HG03045 (cell line): ENCODE measurements around the gene DAB1.

Experiments used
- ATAC-seq: cut with Tn5 transposase; IDR thresholded peaks from one replicate; pipeline ENCODE4 v1.9.1; 2021; ENCODE audit warnings: mild to moderate bottlenecking, moderate library complexity; ENCODE audit not compliant: unreplicated experiment

The DAB1 gene

DNA sequence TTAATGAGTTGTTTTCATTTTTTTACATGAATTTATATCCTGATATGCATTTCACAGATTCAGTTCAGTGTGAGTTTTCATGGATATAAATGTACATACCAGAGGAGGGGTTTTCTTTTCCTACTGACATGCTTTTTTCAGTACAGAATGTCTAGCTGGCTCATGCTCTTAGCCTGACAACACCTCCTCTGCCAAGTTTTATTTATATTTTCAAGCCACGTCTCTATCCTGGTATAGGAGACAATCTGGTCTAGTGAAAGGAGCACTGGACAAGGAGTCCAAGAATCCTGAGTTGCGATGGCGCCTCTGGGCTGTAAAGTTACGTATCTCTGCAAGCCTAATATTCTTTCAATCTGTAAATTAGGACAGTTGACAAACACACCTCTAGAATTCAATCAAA lies 4.9 kb downstream of the DAB1 start:
- no peak for ATAC-seq

DNA sequence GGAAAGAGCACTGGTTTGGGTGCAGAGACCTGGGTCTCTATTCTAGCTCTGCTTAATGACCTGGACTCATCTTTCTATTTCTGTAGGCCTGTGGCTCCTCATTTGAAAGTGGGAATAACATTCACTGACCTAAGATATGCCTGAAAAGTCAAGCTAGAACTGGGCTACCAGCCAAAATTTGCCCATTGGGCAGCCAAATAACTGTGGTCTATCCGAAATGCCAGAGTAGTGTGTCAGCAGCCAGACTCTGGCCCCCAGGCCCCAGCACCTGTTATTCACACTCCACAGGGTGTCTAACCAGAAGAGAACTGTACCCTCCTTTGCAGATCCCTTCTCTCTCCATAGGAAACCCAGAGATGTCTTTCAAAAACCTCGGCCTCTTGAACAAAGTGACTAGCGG lies 12.6 kb downstream of the DAB1 start:
- ATAC-seq, result no peak

DNA sequence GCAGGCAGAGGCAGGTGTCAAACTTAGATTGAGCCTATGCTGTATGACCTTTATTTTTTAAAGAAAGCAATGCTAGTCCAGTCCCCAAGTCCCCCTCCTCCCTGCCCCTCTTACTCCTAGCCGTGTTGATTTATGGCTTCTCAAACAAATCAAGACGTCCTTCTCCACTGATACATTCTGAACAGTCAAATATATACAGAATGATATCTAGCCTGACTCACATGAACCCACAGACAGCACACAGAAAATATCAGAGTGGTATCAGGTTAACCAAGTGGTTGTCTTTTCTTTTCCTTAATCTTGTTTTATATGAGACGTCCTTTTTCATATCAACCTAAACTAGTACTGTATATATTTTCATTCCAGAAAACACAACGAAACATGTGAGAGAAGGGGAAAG lies 13.4 kb downstream of the DAB1 start:
- ATAC-seq, result no peak

GRCh38 chr1:57407928-57408327 lies 15.9 kb downstream of the DAB1 start:
- ATAC-seq, result no peak

DNA sequence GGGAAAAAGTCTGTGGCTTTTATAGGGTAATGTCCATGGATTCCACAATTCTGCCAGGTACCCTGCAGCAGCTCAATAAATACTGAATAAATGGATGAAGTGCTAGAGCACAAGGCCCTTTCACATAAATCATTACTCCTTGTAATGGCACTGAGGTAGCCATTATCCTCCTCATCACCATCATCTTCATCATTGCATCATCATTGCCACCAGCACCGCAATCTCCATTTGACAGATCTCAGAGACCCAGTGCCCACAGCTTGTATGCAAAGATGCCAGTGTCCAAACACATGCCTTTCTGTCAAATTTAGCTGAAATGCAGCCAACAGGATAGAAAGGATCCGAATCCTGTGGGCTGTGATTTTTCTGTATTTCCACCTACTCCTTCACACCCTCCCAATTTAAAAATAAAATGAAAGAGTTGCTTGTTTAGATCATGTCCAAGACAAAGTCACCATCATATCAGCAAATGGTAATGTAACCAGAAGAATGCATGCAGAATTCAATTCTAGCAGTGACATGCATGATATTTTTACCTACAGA lies 17.4 kb downstream of the DAB1 start:
- no peak for ATAC-seq

DNA sequence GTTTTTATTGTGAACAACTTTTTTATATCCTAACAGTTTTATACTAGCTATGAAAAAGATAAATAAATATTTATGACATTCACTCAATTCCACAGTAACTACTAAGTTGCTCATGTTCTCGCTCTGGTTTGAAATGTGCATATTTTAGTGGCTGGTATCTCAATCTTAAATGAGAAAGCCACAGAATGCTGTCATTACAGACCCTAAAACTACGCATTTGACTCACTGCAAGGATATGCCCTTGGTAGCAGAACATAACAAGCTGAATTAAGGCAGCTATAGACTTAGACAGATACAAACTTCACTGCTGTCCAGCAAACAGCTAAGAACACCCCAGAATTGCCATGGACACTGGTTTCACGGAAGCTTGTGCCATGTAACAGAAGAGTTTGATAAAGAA lies 19.0 kb downstream of the DAB1 start:
- no peak for ATAC-seq

- ATAC-seq, result no peak
These were observed 20.7 kb downstream of the DAB1 start for GRCh38 chr1:57403201-57403600.

- no peak for ATAC-seq
These were observed 22.2 kb downstream of the DAB1 start for GRCh38 chr1:57401671-57402070.

DNA sequence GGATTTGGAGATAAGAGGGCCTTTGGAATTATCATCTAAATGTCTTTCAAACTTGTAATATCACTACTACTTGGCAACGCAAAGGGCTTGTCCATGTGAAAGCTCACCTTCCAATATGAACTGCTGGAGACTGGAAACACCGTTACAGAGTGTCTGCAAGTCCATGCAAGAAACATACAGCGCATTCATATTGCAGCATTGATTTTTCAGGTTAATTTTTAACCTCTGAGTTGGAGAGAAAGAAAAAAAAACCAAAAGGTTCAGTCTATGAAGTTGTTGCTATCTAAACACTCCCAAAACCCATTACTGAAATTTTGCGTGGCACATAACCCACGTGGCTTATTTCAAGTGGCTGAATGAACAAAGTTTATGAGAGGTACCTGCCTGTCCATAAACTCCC lies 23.8 kb downstream of the DAB1 start:
- ATAC-seq, result no peak

GRCh38 chr1:57393058-57393584 lies 30.7 kb downstream of the DAB1 start:
- ATAC-seq, result no peak

DNA sequence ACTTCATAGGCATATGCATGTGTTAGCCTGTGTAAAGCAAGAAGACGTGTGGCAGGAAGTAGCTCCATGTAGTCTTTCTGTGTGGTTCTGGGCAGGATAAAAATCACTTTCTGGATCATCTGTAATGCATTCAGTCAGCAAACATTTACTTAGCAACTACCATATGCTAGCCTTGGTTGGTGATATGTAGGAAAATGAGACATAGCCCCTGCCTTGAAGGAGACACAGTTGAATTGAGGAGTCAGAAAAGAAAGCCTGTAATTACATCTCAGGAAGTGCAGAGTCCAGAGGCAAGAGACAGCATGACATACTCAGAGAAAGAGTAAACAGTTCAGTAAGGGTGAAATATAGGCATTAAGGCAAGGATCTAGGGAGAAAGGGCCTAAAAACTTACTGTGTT lies 38.5 kb downstream of the DAB1 start:
- no peak for ATAC-seq

DNA sequence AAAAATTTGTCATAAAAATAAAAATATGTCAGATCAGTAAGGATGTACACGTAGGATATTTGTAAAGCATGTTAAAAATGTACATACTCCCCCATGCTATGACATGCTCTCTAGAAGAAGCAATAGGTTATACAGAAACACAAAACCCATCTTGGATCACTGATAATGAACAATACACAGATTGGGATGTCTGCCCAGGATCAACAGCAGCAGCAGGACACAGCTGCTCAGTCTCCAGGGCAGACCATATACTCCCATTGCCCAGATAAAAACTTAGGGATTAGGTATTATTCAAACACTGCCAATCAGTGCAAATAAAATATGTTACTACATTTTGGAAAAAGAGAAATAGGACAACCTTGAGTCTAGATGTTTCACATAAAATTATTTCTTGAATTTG lies 39.0 kb downstream of the DAB1 start:
- no peak for ATAC-seq

DNA sequence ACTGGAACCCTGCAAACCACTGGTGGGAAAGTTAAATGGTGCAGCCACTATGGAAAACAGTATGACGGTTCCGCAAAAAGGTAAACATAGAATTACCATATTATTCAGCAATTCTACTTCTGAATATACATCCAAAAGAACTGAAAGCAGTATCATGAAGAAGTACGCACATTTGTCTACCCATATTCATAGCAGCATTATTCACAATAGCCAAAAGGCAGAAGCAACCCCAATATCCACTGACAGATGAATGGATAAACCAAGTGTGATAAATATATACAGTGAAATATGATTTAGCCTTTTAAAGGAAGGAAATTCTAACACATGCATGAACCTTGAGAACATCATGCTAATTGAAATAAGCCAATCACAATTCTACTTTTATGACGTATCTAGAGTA lies 39.6 kb downstream of the DAB1 start:
- no peak for ATAC-seq

- no peak for ATAC-seq
These were observed 42.0 kb downstream of the DAB1 start for GRCh38 chr1:57381871-57382270.

DNA sequence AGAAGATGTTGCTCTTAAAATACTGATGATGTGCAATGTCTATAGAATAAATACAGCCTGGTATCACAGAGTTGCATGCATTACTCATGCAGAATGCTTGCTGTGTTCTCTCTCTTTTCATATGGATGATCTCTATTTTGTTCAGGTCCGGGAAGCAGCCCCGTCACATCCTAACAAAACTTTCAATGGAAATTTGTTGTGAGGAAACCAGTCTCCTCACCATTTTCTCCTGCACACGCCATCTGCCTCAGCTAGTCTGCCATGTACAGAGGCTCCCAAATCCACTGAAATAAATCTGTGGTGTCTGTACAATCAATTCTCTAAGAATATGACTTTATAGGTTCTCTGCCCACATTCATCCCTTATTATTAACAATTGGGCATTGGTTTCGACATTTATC lies 42.4 kb downstream of the DAB1 start:
- no peak for ATAC-seq

DNA sequence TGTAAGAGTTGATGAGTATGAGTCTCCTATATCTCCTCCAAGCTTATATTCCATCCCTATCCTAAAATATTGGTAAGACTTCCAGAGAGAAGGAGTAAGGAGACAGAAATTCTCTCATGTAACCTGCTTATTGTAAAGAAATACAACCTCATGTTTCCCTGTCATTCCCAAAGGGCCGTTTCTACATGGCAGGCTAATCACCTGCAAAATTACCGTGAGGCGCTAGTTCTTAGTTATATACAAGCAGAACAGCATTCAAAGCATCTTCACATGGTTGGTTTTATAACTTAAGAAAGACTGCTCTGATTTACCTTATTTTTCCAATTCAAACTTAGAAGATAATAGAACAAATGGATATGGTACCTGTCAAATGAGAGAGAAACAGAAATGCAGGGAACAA lies 42.9 kb downstream of the DAB1 start:
- no peak for ATAC-seq

DNA sequence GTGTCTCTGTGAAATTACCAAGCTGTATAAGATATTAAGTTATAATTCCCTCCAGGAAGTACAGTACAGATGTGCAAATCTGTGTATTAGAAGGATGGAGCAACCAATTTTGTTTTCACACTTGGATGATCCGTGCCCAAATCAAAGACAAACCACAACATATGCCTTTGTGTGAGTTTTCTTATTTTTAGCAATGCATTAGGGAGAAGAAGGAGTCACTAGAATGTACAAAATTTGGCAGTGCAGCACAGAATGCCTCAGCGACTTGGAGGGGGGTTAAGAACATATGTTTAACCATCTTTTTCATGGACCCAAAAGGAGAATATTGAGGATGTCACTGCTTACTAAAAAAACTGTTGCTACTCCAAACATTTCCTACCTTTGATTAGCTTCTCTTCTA lies 45.3 kb downstream of the DAB1 start:
- no peak for ATAC-seq

DNA sequence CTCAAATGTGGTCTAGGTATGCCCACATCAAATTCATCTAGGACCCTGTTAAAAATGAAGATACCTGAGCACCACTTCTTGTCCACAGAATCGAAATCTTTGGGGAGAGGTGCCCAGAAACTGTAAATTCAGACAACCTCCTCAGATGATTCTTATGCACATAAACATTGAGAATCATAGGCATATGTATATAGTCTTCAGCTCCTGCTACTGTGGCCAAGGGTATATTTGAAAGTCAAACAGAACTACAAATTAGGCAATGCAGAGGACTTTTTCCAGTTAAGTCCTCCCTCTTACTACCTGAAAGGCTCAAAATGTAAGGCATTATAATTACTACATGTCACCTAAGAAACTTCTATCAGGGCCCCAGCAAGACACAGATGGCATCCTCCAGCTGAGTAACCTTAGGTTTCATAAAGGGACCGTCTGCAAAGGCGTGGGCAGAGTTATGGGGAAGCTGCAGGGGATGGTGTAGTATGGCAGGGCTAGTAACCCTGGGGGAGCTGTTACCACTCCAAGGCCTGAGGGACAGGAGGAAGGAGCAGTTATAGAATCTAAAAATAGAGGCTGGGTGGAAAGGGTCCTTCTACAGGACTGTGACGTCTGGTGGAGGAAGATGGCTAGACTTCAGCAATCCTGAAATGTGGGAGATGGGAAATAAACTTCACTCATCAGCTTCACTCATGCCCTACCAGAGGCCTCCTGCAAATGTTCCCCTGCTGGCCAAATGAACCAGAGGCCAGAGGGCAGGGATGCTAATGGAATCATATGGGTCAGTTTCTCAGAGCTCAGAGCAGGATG lies 46.3 kb downstream of the DAB1 start:
- no peak for ATAC-seq

DNA sequence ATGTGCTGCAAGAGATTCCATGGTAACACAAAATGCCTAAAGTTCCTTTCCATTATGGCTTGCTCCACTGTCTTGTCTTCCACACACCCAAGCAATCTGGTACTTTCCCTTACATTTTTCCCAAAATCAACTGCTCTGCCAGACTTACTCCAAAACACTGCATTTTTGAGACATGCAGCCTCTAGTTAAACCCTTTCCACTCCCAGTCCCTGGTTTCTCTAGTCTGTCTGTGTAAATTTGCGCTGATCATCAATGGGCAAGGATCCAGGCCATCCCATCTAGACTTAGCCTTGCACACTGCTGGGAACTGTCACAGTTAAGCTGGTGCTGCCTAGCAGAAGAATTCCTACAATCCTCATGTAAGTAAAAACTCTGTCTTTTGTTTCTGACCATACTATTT lies 47.8 kb downstream of the DAB1 start:
- ATAC-seq, result no peak

GRCh38 chr1:57369889-57370288 lies 54.0 kb downstream of the DAB1 start:
- no peak for ATAC-seq

DNA sequence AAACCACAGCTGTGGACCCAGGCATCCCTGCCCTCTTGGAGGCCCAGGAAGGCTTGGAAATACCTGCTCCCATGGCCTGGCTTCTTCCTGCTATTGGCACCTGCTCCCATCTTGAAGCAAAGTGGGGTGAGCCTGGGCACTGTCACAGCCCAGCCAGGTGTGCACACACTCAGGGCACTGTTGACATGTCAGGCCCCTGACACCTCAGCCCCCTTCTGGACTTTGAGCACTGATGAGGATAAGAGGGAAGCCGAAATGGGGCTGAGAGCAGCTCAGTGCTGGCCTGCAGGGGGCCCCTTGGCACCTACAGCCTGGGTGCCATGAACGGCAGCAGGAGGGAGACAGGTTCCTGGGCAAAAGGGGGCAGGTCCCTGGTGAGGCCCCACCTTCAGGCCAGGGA lies 55.9 kb downstream of the DAB1 start:
- no peak for ATAC-seq

DNA sequence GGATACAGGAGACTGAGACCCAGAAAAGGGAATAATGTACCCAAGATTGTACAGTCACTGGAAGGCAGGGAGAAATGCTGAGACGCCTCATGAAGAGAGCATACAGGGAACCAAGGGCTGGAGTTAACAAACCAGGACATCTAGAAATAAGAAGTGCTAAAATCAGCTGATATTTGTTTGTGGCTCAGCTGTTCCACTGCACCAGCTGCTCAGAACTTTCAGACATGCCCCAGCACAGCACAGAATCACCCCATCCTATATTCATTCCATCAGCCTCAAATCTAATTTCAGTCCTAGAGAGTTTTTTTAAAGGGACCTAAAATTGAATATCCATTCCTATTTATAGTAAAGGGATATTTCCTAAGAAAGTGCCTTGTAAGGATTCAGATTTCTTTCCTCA lies 60.2 kb downstream of the DAB1 start:
- no peak for ATAC-seq

GRCh38 chr1:57363165-57363564 lies 60.7 kb downstream of the DAB1 start:
- ATAC-seq, result no peak
